ENCODE data around the gene CDH13.

The CDH13 gene

DNA sequence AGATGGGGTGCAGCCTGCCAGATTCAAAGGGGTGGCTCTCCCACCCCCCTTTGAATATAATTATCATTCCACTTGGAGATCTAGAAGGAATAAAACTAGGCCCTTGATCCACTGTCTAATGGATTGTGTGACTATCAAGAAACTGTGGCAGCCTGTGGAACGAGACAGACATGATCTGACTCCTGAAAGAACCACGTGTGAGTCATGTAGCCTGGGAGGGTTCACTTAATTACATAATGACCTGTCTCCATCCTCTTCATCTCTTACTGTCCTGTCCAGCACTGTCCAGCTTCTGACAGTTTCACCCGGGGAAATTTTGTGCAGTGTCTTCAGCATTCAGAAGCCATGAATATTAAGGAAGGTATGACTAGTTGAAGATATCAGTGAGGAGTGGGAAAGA, 43.3 kb upstream of the CDH13 start:
- TF ChIP-seq SPI1 (IDR thresholded peaks at IDR 0.05; ENCODE audit: borderline replicate concordance, low read depth) (no peak), POLR2AphosphoS5 (IDR thresholded peaks at IDR 0.05; ENCODE audit: low read depth) (no peak), GABPA (IDR thresholded peaks at IDR 0.05; ENCODE audit: low read depth) (no peak)
- TF ChIP-seq, protein P1, sequence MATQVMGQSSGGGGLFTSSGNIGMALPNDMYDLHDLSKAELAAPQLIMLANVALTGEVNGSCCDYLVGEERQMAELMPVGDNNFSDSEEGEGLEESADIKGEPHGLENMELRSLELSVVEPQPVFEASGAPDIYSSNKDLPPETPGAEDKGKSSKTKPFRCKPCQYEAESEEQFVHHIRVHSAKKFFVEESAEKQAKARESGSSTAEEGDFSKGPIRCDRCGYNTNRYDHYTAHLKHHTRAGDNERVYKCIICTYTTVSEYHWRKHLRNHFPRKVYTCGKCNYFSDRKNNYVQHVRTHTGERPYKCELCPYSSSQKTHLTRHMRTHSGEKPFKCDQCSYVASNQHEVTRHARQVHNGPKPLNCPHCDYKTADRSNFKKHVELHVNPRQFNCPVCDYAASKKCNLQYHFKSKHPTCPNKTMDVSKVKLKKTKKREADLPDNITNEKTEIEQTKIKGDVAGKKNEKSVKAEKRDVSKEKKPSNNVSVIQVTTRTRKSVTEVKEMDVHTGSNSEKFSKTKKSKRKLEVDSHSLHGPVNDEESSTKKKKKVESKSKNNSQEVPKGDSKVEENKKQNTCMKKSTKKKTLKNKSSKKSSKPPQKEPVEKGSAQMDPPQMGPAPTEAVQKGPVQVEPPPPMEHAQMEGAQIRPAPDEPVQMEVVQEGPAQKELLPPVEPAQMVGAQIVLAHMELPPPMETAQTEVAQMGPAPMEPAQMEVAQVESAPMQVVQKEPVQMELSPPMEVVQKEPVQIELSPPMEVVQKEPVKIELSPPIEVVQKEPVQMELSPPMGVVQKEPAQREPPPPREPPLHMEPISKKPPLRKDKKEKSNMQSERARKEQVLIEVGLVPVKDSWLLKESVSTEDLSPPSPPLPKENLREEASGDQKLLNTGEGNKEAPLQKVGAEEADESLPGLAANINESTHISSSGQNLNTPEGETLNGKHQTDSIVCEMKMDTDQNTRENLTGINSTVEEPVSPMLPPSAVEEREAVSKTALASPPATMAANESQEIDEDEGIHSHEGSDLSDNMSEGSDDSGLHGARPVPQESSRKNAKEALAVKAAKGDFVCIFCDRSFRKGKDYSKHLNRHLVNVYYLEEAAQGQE (IDR thresholded peaks at IDR 0.05; ENCODE audit: insufficient replicate concordance, low read depth), result no peak
- no peak for DNase-seq (ENCODE audit: low read depth in 1 of 2, low spot score in 1 of 2)
- H3K4me3 ChIP-seq (replicated peaks; ENCODE audit: insufficient read depth, low read length), result no peak overlapping the region
- no peak overlapping the region for H3K27ac ChIP-seq (replicated peaks)
- no peaks in the 10 kb centered on the region for H3K27me3 ChIP-seq (ENCODE audit: insufficient read depth, poor library complexity, severe bottlenecking)

DNA sequence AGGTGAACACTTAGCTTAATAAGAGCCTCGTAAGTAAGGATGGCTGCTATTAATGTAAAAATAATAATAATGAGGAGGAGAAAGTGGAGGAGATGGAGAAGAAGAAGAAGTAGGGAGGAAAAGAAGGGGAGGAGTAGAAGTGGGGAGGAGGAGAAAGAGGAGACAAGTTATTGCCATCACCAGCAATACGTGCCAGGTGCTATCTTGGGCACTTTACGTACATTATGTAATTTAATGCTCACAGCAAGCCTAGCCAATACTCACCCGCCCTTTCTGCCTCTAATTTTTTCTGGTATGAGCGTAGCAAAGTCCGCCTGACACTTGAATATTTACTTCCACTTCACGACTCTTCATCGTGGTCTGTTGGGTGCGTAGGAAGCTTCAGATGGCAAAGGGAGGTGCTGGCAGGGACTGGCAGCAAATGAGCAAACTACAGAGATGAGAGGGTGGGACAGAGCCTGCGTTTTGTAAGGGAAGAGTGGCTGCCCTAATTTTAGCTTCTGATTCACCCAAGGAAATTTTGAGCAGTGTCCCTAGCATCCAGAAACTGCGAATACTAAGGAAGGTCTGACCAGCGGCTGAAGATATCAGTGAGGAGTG, 42.1 kb upstream of the CDH13 start:
- no peak for DNase-seq (ENCODE audit: low read depth in 1 of 2, low spot score in 1 of 2)
- H3K4me3 ChIP-seq (replicated peaks; ENCODE audit: insufficient read depth, low read length), result no peak overlapping the region
- TF ChIP-seq, protein P1 (IDR thresholded peaks at IDR 0.05; ENCODE audit: insufficient replicate concordance, low read depth), result no peak
- TF ChIP-seq POLR2AphosphoS5 (IDR thresholded peaks at IDR 0.05; ENCODE audit: low read depth) (no peak), GABPA (IDR thresholded peaks at IDR 0.05; ENCODE audit: low read depth) (no peak)
- TF ChIP-seq, protein P2, sequence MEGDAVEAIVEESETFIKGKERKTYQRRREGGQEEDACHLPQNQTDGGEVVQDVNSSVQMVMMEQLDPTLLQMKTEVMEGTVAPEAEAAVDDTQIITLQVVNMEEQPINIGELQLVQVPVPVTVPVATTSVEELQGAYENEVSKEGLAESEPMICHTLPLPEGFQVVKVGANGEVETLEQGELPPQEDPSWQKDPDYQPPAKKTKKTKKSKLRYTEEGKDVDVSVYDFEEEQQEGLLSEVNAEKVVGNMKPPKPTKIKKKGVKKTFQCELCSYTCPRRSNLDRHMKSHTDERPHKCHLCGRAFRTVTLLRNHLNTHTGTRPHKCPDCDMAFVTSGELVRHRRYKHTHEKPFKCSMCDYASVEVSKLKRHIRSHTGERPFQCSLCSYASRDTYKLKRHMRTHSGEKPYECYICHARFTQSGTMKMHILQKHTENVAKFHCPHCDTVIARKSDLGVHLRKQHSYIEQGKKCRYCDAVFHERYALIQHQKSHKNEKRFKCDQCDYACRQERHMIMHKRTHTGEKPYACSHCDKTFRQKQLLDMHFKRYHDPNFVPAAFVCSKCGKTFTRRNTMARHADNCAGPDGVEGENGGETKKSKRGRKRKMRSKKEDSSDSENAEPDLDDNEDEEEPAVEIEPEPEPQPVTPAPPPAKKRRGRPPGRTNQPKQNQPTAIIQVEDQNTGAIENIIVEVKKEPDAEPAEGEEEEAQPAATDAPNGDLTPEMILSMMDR (IDR thresholded peaks at IDR 0.05; ENCODE audit: insufficient read depth, low read length), result no peak
- no peaks in the 10 kb centered on the region for H3K27me3 ChIP-seq (ENCODE audit: insufficient read depth, poor library complexity, severe bottlenecking)
- H3K27ac ChIP-seq (replicated peaks), result no peak overlapping the region

DNA sequence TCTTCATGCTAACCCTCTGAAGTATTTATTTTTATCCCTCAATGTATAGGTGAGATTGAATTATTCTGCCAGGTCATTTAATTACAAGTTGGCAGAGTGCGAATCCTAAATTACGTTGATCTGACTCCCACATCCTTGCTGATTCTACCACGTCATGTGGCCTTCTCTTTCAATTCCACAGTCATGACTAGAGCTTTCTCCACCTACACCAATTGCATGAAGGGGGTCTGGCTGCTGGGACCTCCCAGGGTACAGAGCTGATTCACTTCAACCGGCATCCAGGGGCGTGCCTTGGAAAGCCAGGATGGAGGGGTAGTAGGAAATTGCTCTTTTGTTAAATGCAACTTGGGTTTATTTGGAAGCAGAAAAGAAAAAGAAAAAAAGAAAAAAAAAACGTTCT, 41.1 kb upstream of the CDH13 start:
- no peak overlapping the region for H3K4me3 ChIP-seq (replicated peaks; ENCODE audit: insufficient read depth, low read length)
- no peak overlapping the region for H3K27ac ChIP-seq (replicated peaks)
- TF ChIP-seq SPI1 (IDR thresholded peaks at IDR 0.05; ENCODE audit: borderline replicate concordance, low read depth) (no peak), GABPA (IDR thresholded peaks at IDR 0.05; ENCODE audit: low read depth) (no peak), POLR2AphosphoS5 (IDR thresholded peaks at IDR 0.05; ENCODE audit: low read depth) (no peak)
- TF ChIP-seq, protein P1 (IDR thresholded peaks at IDR 0.05; ENCODE audit: insufficient replicate concordance, low read depth), result no peak
- TF ChIP-seq, protein P2 (IDR thresholded peaks at IDR 0.05; ENCODE audit: insufficient read depth, low read length), result no peak
- no peak for DNase-seq (ENCODE audit: low read depth in 1 of 2, low spot score in 1 of 2)
- H3K27me3 ChIP-seq (ENCODE audit: insufficient read depth, poor library complexity, severe bottlenecking), result no peaks in the 10 kb centered on the region
